Spleen (tissue), 7 donors: ENCODE measurements around the gene SYNGAP1.

ENCODE experiments used
- POLR2A ChIP-seq, 3 donors: fragments of 450-650 bp; IDR thresholded peaks; one replicate each; pipeline ENCODE4 v1.5.1; 2017; ENCODE audit warnings: antibody characterized with exemption in 3 of 3, mild to moderate bottlenecking in 1 of 3
- POLR2AphosphoS5 ChIP-seq, 3 donors: sonication (generic); formaldehyde crosslinking; IDR thresholded peaks; one replicate each; pipeline ENCODE4 v1.5.1; 2017; ENCODE audit warnings: antibody characterized with exemption in 3 of 3
- TF ChIP-seq, protein P1 (sequence below), 11 experiments: fragments of 200-600 bp in 7 of 11; fragments of 450-650 bp in 4 of 11; sonication (generic) in 4 of 11; IDR thresholded peaks in 8 of 11; conservative IDR thresholded peaks in 3 of 11; 1 replicate in 7 of 11; 2 replicates in 4 of 11; pipeline versions ENCODE4 v1.4.0 to v1.8.0; 2016 to 2021; ENCODE audit warnings: antibody characterized with exemption in 11 of 11, inconsistent platforms in 4 of 11, mild to moderate bottlenecking in 1 of 11
- donor health status: DM: no; HTN: no; CAD: no; lungs with moderate emphysema.
- donor health status: DM: no; HTN: no; CAD: no.
- donor health status: DM: no; HTN: no; CAD: no.

GRCh38 chr6:33426590-33427511, 7.0 kb downstream of the SYNGAP1 start:
- TF ChIP-seq POLR2AphosphoS5 (IDR thresholded peaks at IDR 0.05) (no peak), POLR2A (IDR thresholded peaks at IDR 0.05) (no peak)
- TF ChIP-seq, protein P1, sequence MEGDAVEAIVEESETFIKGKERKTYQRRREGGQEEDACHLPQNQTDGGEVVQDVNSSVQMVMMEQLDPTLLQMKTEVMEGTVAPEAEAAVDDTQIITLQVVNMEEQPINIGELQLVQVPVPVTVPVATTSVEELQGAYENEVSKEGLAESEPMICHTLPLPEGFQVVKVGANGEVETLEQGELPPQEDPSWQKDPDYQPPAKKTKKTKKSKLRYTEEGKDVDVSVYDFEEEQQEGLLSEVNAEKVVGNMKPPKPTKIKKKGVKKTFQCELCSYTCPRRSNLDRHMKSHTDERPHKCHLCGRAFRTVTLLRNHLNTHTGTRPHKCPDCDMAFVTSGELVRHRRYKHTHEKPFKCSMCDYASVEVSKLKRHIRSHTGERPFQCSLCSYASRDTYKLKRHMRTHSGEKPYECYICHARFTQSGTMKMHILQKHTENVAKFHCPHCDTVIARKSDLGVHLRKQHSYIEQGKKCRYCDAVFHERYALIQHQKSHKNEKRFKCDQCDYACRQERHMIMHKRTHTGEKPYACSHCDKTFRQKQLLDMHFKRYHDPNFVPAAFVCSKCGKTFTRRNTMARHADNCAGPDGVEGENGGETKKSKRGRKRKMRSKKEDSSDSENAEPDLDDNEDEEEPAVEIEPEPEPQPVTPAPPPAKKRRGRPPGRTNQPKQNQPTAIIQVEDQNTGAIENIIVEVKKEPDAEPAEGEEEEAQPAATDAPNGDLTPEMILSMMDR (IDR thresholded peaks at IDR 0.05 in 8 of 11, conservative IDR thresholded peaks at IDR 0.05 in 3 of 11): no peak
